Stimulated activated CD4-positive, alpha-beta T cell treated with anti-CD3 and anti-CD28 coated beads, Interleukin-15, amount 100 ng/mL, for 48 hours (primary cell): Measurements from ENCODE around the gene TDRD12.
"Not testable (repeated sequence)": the region's sequence is repeated elsewhere in the genome, so short reads cannot be mapped to it uniquely, and the experiment has no call there.

ENCODE experiments used
- DNase-seq, 2 donors: peaks; one replicate each; pipeline ENCODE4 v3.0.0-alpha.2; 2020; ENCODE audit warnings: low read depth in 2 of 2

Gene TDRD12

DNA sequence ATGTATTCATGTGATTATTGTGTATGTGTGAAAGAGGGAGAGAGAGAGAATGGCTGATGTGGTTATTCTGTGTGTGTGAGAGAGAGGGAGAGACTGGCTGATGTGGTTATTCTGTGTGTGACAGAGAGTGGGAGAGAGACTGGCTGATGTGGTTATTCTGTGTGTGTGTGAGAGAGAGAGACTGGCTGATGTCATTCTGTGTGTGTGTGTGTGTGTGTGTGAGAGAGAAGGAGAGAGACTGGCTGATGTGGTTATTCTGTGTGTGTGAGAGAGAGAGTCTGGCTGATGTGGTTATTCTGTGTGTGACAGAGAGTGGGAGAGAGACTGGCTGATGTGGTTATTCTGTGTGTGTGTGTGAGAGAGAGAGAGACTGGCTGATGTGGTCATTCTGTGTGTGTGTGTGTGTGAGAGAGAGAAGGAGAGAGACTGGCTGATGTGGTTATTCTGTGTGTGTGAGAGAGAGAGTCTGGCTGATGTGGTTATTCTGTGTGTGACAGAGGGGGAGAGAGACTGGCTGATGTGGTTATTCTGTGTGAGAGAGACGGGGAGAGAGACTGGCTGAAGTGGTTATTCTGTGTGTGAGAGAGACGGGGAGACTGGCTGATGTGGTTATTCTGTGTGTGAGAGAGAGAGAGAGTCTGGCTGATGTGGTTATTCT is 26.2 kb downstream of the TDRD12 start:
- not testable (repeated sequence) for DNase-seq

DNA sequence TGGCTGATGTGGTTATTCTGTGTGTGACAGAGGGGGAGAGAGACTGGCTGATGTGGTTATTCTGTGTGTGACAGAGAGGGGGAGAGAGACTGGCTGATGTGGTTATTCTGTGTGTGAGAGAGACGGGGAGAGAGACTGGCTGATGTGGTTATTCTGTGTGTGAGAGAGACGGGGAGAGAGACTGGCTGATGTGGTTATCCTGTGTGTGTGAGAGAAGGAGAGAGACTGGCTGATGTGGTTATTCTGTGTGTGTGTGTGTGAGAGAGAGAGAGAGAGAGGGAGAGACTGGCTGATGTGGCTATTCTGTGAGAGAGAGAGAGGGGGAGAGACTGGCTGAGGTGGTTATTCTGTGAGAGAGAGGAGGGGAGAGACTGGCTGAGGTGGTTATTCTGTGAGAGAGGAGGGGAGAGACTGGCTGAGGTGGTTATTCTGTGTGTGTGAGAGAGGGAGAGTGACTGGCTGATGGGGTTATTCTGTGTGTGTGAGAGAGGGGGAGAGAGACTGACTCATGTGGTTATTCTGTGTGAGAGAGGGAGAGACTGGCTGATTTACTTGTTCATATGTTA is 27.1 kb downstream of the TDRD12 start:
- DNase-seq: not testable (repeated sequence)

DNA sequence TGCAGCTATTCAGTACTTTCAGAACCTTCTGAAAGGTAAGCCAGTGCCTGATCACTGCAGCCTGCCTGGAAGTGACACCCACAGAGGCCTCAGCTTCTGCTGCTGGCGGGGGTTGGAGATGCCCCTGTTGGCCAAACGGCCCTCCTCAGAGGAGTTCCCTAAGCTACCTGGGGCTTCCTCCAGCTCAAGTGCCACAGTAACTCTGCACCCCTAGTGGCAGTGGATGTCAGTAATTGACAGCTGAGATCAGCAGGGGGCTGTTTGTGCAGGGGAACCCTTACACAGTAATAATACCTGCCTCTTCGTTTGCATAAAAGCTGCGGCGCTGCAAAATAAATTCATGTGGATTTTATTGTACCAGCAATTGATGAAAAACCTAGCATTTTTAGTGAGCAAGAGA is 28.9 kb downstream of the TDRD12 start:
- DNase-seq: no peak

DNA sequence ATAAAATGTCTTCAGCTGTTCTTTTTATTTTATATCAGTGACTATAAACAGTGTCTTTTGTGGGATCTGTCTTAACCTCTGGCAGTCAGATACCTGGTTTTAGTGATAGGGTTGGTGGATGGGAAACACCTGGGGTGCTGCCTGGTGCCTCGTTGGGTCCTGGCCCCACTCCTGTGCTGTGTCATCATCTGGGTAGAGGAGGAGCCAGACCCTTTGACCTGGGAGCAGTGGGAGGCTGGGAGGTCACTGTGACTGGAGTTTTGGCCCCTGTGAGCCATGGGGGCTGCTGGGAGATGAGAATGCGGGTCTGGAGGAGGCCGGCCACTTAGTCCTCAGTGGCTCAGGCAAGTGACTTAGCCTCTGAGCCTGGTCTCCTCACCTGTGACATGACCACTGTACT is 29.4 kb downstream of the TDRD12 start:
- DNase-seq: no peak

DNA sequence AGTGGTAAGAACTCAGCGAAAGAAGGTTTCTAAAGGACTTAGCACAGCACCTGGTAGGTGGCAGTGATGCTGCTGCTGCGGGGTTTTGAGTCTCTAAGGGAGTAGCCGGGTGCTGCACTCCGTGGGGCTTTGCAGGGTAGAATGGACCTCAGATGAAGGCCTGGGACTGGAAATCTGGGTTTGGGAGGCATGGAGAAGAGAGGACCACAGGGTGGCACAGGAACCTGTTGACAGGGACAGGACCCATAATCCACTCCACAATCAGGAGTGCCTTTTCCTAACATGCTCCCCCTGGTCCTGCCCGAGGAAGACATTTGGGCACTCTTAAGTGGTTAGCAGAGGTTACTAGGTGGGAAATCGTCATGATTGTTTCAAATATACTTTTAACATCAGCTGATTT is 29.8 kb downstream of the TDRD12 start:
- DNase-seq: no peak

DNA sequence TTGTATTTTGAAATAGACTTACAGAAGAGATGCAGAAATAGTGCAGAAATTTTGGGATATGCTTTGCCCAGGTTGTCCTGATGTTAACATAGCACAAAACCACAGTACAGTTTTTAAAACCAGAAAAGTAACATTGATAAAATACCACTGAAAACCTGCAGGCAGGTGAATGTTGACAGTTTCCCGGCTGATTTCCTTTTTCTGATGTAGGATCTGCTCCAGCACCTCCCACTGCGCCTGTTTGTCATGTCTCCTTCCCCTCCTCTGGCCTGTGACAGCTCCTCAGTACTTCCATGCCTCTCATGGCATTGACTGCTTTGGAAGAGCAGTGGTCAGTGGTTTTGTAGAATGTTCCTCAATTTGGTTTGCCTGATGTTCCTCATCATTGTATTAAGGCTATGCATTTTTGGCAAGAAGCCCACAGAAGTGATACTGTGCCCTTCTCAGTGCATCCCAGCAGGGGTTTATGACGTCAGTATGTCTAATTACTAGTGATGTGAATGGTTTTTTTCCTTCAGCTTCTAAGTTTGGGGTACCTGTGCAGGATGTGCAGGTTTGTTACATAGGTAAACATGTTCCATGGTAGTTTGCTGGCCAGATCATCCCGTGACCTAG is 31.0 kb downstream of the TDRD12 start:
- no peak for DNase-seq

DNA sequence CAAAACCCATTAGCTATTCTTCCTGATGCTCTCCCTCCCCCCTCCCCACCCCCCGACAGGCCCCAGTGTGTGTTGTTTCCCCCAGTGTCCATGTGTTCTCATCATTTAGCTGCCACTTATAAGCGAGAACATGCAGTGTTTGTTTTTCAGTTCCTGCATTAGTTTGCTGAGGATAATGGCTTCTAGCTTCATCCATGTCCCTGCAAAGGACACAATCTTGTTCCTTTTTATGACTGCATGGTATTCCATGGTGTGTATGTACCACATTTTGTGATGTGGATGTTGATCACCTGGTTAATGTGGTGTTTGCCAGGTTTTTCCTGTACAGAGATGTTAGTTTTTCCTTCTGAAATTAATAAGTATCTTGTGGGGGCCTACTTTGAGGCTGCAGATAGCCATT is 31.5 kb downstream of the TDRD12 start:
- DNase-seq: no peak

DNA sequence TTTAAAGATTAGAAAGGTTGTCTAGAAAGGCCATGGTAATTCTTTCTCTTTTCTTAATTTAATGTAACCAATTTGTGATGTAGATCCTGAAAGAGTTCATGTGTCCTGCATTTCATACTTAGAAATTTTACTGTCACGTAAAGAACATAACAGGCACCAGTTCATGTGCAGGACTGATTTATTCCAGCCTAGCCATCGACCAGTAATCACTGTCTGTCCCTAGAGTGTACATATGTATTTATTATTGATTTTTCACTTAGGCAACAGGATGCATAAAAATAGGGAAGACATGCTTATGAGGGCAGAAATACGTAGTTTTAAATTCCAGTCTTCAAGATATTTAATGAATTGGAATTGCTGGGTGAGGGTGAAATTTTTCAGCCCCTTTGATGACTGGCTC is 37.6 kb downstream of the TDRD12 start:
- DNase-seq: no peak

DNA sequence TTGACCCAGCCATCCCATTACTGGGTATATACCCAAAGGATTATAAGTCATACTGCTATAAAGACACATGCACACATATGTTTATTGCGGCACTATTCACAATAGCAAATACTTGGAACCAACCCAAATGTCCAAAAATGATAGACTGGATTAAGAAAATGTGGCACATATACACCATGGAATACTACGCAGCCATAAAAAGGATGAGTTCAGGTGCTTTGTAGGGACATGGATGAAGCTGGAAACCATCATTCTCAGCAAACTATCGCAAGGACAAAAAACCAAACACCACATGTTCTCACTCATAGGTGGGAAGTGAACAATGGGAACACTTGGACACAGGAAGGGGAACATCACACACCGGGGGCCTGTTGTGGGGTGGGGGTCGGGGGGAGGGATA is 45.8 kb downstream of the TDRD12 start:
- not testable (repeated sequence) for DNase-seq

DNA sequence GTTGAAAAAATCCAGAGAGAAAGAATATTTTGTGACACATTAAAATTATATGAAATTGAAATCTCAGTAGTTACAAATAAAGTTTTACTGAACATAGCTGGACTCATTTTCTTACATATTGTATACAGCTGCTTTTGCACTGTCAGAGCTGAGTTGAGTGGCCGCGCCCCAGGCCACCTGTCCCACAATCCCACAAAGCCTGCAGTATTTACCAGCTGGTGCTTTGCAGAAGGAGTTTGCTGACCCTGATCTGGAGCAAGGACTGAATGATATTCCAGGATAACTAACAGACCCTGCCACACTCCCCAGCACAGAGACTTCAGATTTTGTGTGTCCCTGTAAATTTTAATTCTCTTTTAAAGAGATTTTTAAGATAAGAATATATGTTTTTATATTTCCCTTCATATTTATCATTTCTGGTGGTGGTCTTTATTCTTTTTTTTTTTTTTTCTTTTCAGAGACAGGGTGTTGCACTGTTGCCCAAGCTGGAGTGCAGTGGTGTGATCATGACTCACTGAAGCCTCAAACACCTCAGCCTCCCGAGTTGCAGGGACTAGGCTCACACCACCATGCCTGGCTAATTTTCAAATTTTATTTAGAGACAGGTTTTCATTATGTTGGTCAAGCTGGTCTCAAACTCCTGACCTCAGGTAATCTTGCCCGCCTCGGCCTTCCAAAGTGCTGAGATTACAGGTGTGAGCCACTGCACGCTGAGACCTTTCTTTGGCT is 48.5 kb downstream of the TDRD12 start:
- no peak for DNase-seq

DNA sequence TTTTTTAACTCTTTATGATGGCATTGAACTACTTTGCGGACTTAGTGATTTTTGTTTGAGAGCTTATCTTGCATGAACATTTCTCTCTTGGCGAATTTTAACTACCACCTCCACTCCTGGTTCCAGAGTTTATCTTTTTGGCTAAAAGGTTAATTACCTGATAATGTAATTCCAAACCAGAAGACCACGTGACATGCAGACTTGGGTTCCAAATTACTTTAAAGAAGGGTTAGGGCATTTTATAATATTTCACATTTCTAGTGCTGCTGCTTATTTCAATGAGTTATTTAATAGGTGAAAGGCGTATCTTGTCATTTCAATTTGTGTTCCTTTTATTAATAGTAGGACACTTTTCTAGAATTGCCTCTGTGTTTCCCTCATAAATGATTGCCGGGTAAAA is 52.0 kb downstream of the TDRD12 start:
- no peak for DNase-seq

DNA sequence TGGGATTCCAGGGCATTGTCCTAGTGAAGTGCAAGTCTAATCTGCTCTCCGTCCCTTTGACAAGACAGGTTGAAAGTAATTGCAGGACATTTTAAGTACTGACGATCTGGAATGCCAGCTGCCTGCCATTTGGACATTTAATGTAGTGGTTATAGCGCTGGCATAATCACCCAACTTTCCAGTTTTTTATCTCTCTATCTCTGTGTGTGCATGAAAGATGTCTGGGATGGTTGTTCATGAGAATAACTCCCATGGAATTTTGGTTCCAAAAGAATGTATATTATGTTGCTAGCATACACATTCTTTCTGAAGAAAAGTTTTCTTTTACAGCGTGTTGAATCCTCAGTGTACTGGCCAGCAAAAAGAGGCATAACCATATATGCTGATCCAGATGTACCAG is 53.6 kb downstream of the TDRD12 start:
- DNase-seq: no peak

DNA sequence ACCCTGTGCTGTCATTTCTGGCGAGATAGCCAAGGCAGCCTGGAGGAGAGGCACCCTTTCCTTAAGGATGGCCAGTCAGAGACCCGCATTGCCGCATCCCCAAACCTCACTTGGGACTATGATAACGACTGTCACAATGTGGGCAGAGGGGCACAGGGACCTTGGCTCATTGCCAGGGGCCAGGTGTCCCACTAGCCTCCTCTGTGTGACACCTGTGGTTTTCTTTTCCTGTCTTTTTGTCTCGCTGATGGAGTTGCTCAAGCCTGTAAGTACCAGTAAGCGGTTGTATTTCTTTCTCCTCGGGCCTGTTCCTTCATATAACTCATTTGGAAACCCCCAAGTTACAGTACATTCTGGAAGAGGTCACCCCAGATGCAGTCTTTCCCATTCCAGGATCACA is 59.5 kb downstream of the TDRD12 start:
- DNase-seq: no peak

DNA sequence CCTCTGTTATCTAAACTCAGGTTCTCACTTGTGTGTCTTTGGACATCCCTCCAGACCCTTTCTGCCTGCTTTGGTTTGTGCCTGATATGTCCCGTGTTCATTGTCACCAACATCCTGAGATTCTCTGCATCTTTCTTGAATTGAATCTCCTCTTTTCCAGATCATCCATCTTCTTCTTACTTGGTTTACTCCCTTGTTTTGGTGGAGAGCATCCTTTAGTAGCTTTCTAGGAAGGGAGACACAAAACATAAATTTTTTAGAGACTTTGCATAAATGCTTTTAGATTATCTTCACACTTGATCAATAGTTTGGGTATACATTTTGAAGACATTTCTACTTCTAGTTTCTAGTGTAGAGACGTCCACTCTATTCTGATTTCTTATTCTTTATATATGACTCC is 61.7 kb downstream of the TDRD12 start:
- DNase-seq: no peak

DNA sequence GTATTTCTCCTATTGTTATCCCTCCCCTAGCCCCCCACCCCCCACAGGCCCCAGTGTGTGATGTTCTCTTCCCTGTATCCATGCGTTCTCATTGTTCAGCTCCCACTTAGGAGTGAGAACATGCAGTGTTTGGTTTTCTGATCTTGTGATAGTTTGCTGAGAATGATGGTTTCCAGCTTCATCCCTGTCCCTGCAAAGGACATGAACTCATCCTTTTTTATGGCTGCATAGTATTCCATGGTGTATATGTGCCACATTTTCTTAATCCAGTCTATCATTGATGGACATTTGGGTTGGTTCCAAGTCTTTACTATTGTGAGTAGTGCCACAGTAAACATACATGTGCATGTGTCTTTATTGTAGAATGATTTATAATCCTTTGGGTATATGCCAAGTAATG is 62.5 kb downstream of the TDRD12 start:
- not testable (repeated sequence) for DNase-seq

DNA sequence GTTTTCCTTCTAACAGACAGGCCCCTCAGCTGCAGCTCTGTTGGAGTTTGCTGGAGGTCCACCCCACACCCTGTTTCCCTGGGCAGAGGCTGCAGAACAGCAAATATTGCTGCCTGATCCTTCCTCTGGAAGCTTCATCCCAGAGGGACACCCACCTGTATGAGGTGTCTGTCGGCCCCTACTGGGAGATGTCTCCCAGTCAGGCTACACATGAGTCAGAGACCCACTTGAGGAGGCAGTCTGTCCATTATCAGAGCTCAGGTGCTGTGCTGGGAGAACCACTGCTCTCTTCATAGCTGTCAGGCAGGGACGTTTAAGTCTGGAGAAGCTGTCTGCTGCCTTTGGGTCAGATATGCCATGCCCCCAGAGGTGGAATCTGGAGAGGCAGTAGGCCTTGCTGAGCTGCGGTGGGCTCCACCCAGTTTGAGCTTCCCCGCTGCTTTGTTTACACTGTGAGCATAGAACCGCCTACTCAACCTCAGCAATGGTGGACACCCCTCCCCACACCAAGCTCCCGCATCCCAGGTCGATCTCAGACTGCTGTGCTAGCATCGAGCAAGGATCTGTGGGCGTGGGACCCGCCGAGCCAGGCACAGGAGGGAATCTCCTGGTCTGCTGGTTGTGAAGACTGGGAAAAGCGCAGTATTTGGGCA is 67.7 kb downstream of the TDRD12 start:
- not testable (repeated sequence) for DNase-seq

DNA sequence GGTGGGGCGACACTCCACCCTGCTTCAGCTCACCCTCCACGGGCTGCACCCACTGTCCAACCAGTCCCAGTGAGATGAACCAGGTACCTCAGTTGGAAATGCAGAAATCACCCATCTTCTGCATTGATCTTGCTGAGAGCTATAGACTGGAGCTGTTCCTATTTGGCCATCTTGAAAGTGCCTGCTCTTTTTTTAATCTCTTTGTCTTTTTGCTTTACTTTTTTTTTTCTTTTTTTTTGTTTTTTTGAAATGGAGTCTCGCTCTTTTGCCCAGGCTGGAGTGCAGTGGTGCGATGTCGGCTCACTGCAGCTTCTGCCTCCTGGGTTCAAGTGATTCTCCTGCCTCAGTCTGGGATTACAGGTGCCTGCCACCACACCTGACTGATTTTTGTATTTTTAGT is 68.3 kb downstream of the TDRD12 start:
- DNase-seq: not testable (repeated sequence)

DNA sequence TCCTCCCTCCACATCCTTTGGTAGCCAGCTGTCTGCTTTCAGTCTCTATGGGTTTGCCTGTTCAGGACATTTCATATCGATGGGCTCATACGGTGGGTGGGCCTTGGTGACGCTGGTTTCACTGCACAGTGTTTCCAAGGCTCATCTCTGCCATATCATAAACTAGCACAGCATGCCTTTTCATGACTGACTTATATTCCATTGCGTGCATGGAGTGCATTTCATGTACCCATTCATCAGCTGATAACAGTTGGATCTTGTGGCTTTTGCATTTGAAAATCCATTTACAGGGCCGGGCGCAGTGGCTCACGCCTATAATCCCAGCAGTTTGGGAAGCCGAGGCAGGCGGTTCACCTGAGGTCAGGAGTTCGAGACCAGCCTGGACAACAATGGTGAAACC is 69.9 kb downstream of the TDRD12 start:
- no peak for DNase-seq

DNA sequence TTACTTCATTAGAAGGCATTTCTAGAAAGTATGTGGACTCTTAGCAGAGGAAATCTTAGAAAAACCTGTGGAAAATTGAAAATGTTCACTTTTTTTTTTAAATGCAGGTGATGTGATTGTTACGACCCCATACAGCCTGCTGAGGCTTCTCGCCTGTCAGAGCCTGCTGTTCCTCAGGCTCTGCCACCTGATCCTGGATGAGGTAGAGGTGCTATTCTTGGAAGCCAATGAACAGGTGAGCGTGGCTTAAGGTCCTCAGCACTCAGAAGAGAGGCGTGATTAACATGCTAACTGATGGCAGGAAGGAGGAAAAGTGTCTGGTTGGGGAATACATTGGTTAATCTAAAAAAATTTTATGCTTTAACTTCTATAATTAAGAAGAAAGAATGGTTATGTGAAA is 78.6 kb downstream of the TDRD12 start:
- DNase-seq: no peak

DNA sequence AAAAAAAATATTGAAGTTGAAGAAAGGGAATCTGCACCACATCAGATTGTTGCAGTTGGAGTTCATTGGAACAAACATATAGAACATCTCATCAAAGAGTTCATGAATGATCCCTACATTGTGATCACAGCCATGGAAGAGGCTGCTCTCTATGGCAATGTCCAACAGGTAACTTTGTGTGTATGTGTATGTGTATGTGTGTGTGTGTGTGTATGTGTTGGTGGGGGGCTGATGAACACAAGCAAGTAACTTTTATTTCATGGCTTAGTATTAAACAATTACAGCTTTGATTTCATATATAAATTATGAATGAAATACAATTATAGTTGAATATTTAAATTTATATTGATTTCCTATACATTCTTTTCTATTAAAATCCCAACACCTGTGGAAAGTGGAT is 80.6 kb downstream of the TDRD12 start:
- DNase-seq: no peak

DNA sequence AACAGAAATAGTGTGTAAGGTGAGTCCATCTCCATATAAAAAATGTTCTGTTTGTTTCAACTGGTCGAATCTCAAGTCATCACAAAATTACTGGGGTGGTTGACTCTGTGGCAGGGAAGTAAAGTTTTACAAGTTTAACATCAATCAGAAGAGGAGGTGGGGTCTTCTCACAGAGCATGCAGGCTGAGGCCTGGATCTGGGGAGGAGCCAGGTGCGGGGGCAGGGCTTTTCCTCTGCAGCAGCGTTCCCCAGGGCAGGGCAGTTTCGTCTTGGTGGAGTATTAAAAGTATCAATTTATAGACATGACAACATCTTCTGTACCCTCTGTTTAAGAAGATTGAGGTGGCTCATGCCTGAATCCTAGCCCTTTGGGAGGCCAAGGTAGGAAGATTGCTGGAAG is 81.2 kb downstream of the TDRD12 start:
- no peak for DNase-seq

DNA sequence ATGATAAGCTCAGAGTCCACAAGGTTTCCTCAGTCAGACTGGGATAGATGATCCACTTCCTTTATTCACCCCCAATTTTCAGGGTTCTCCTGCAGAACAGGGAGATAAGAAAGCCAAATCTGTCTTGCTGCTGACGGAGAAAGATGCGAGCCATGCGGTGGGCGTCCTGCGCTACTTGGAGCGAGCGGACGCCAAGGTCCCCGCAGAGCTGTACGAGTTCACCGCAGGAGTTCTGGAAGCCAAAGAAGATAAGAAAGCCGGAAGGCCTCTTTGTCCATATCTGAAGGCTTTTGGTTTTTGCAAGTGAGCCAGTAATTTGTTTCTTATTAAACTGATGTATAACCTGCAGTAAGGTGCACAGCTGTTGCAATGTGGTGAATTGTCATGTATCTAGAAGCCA is 83.3 kb downstream of the TDRD12 start:
- DNase-seq: no peak
